HepG2 (cell line): Measurements from ENCODE around the gene TFF1. TPM values are rescaled to one million over a fixed set of nuclear protein-coding genes. Genes with fewer than 3 reads are reported as not detected.

Source experiments
- ATAC-seq: fragments of 200-7000 bp; cut with Tn5 transposase; 3 replicates; pipeline ENCODE4 v1.9.1; 2020; ENCODE audit warnings: mild to moderate bottlenecking, moderate library complexity
- BruUV-seq: library from RNA; stranded (reverse); fragments of 400-500 nt; replicated peaks from 2 replicates; lab custom pipeline; 2021; lab: Mats Ljungman, UMichigan
- CTCF ChIA-PET: fragments of 300-600 bp; formaldehyde crosslinking; extraction: SDS; loops from one replicate; lab custom pipeline; 2021; ENCODE audit warnings: low total read pairs, inconsistent platforms, low intra/inter-chr PET ratio; lab: Yijun Ruan, JAX
- POLR2A ChIA-PET: fragments of 350-600 bp; sonication (Branson Sonifier 250); formaldehyde crosslinking; loops from one replicate; lab custom pipeline; 2020; ENCODE audit warnings: antibody characterized with exemption, inconsistent platforms; lab: Yijun Ruan, JAX
- DNase-seq: peaks from one replicate; pipeline ENCODE4 v3.0.0-alpha.2; 2015; ENCODE audit warnings: low spot score
- FAIRE-seq: peaks from 3 replicates; lab custom pipeline; 2011; peaks lifted over from hg19 to GRCh38; lab: Jason Lieb, UNC
- H2AFZ ChIP-seq: one replicate; pipeline ENCODE4 v1.6.1; 2011; ENCODE audit warnings: low read length, inconsistent platforms
- H3K27ac ChIP-seq: fragments of 300-600 bp; 3 replicates; pipeline ENCODE4 v1.8.0; 2011; ENCODE audit warnings: mixed run types, mild to moderate bottlenecking, mixed read lengths, low read length, inconsistent platforms; ENCODE audit not compliant: insufficient read depth; ENCODE audit errors: extremely low read length
- H3K27me3 ChIP-seq, 2 experiments: fragments of 200-600 bp in 1 of 2; 2 replicates in 1 of 2; 3 replicates in 1 of 2; pipeline versions ENCODE4 v1.6.0 to v1.8.0; 2011; ENCODE audit warnings: low read length in 2 of 2, mild to moderate bottlenecking in 2 of 2, moderate library complexity in 2 of 2, inconsistent platforms in 1 of 2; ENCODE audit not compliant: insufficient read depth in 2 of 2, control insufficient read depth in 1 of 2
- H3K36me3 ChIP-seq, 2 experiments: fragments of 200-600 bp in 1 of 2; replicated peaks in 1 of 2; 2 replicates in 1 of 2; 3 replicates in 1 of 2; pipeline versions ENCODE4 v1.5.1 to v1.8.0; 2011; ENCODE audit warnings: low read length in 2 of 2, inconsistent platforms in 1 of 2; ENCODE audit not compliant: insufficient read depth in 2 of 2, control insufficient read depth in 1 of 2
- H3K4me1 ChIP-seq: 2 replicates; pipeline ENCODE4 v1.5.1; 2012; ENCODE audit warnings: low read length, inconsistent platforms; ENCODE audit not compliant: insufficient read depth
- H3K4me2 ChIP-seq: 2 replicates; pipeline ENCODE4 v1.6.0; 2011; ENCODE audit warnings: low read depth, low read length, inconsistent platforms
- H3K4me3 ChIP-seq, 3 experiments: fragments of 200-600 bp in 1 of 3; sonication (generic), shearing (Covaris generic) in 1 of 3; replicated peaks in 1 of 3; 2 replicates each; pipeline ENCODE4 v1.5.1; 2011 to 2016; ENCODE audit warnings: low read length in 3 of 3, inconsistent platforms in 2 of 3, low read depth in 2 of 3, mild to moderate bottlenecking in 2 of 3, control low read depth in 1 of 3, mixed read lengths in 1 of 3; ENCODE audit not compliant: insufficient read depth in 1 of 3
- H3K79me2 ChIP-seq: one replicate; pipeline ENCODE4 v1.6.1; 2011; ENCODE audit warnings: low read length, inconsistent platforms; ENCODE audit not compliant: insufficient read depth
- H3K9ac ChIP-seq: 2 replicates; pipeline ENCODE4 v1.6.0; 2011; ENCODE audit warnings: mild to moderate bottlenecking, low read depth, low read length, inconsistent platforms; ENCODE audit not compliant: insufficient read depth
- H3K9me3 ChIP-seq: 2 replicates; pipeline ENCODE4 v1.5.1; 2012; ENCODE audit warnings: mild to moderate bottlenecking, low read length
- H4K20me1 ChIP-seq: 2 replicates; pipeline ENCODE4 v1.6.0; 2011; ENCODE audit warnings: inconsistent platforms, mild to moderate bottlenecking, low read length, moderate library complexity; ENCODE audit not compliant: insufficient read depth
- ATRX ChIP-seq: sonication (generic); formaldehyde crosslinking; IDR thresholded peaks from 2 replicates; pipeline ENCODE4 v1.4.0; 2020; ENCODE audit warnings: missing genetic modification reagents, borderline replicate concordance
- IRF2 ChIP-seq: IDR thresholded peaks from 2 replicates; pipeline ENCODE4 v1.6.1; 2018; ENCODE audit warnings: missing genetic modification reagents, missing compliant biosample characterization
- KMT2A ChIP-seq: sonication (generic); formaldehyde crosslinking; IDR thresholded peaks from 2 replicates; pipeline ENCODE4 v1.4.0; 2020; ENCODE audit warnings: missing genetic modification reagents
- PCBP2 ChIP-seq: fragments of 200-400 bp; formaldehyde crosslinking; optimal IDR thresholded peaks from 2 replicates; pipeline ENCODE3; 2018; ENCODE audit warnings: low read length, low read depth; ENCODE audit not compliant: poor library complexity, severe bottlenecking
- PITX1 ChIP-seq: sonication (generic); formaldehyde crosslinking; IDR thresholded peaks from 2 replicates; pipeline ENCODE4 v1.5.1; 2020; ENCODE audit warnings: mild to moderate bottlenecking, missing genetic modification reagents
- ZNF512B ChIP-seq: sonication (generic); formaldehyde crosslinking; IDR thresholded peaks from 2 replicates; pipeline ENCODE4 v1.5.1; 2020; ENCODE audit warnings: missing genetic modification reagents, mild to moderate bottlenecking, borderline replicate concordance
- ZNF562 ChIP-seq: sonication (generic); formaldehyde crosslinking; IDR thresholded peaks from 2 replicates; pipeline ENCODE4 v1.8.0; 2022; ENCODE audit warnings: missing genetic modification reagents, borderline replicate concordance
- ZNF629 ChIP-seq: sonication (generic); formaldehyde crosslinking; conservative IDR thresholded peaks from 2 replicates; pipeline ENCODE4 v1.5.0; 2020; ENCODE audit warnings: missing genetic modification reagents
- ZXDC ChIP-seq: sonication (generic); formaldehyde crosslinking; IDR thresholded peaks from 2 replicates; pipeline ENCODE4 v1.5.0; 2020; ENCODE audit warnings: mild to moderate bottlenecking, missing genetic modification reagents
- WGBS: methylation state at CpG from one replicate; pipeline ENCODE4 v1.1.6; 2017; ENCODE audit warnings: low lambda C conversion rate; 5-methylcytosine and 5-hydroxymethylcytosine counted together
- in situ Hi-C: cut with HindIII; loops from 2 replicates; pipeline ENCODE4 v1.10.0; 2017; ENCODE audit warnings: low pct_unique_long_range_greater_than_20kb; ENCODE audit not compliant: extremely low pct_ligation_motif_present
- intact Hi-C: fragments of 100-400 bp; cut with micrococcal nuclease; formaldehyde crosslinking; loops from one replicate; pipeline ENCODE4 v1.10.0; 2022; ENCODE audit not compliant: unreplicated experiment
- polyA plus RNA-seq, 8 experiments: library from polyadenylated mRNA; depleted of rRNA in 3 of 8; stranded (reverse) in 7 of 8; unstranded in 1 of 8; fragments of >200 nt; fragmentation: Illumina TruSeq in 4 of 8; extraction: Trizol in 4 of 8; gene quantifications; 2 replicates each; pipeline versions ENCODE4 v1.2.1 to v1.2.3, GENCODE V29; 2011 to 2016; ENCODE audit warnings: low read depth in 4 of 8, missing spikeins in 1 of 8, mixed read lengths in 1 of 8; ENCODE audit not compliant: insufficient read depth in 1 of 8
- total RNA-seq, 5 experiments: library from RNA; depleted of rRNA; stranded (reverse); fragments of >200 nt; fragmentation: Illumina TruSeq; extraction: Trizol; gene quantifications; 2 replicates each; pipeline ENCODE4 v1.2.3, GENCODE V29; 2016; ENCODE audit warnings: low read depth in 1 of 5

TFF1 gene
- total and polyA plus RNA-seq, 2 of the 13 experiments (the other 11 are each of a cell fraction or from before 2014, with no cell fraction given) = 0.24 to 19.4 TPM

- H3K4me3 ChIP-seq = no peak overlapping the region
- ChIA-PET CTCF (no interaction called here), POLR2A (no interaction called here)
- in situ Hi-C loops = no loop called here
- intact Hi-C loops = no loop called here
- no peak overlapping the region for H3K9ac ChIP-seq
- H3K27ac ChIP-seq = no peak overlapping the region
- TF ChIP-seq ATRX (CRISPR knock-in tag) = no peak
- no peak for TF ChIP-seq PITX1
- TF ChIP-seq ZNF512B (CRISPR knock-in tag) = no peak
- no peak for TF ChIP-seq ZXDC (CRISPR knock-in tag)
- TF ChIP-seq IRF2 (CRISPR knock-in tag) = no peak
- no peak for TF ChIP-seq PCBP2
- TF ChIP-seq KMT2A (CRISPR knock-in tag) = no peak
- TF ChIP-seq ZNF629 = no peak
- TF ChIP-seq ZNF562 (CRISPR knock-in tag) = no peak
- DNase-seq (no peak), ATAC-seq (no peak), FAIRE-seq (no peak)
- no peaks in the 10 kb centered on the region for H3K9me3 ChIP-seq
- no peaks in the 10 kb centered on the region for H3K79me2 ChIP-seq
- no TSS peak for BruUV-seq
- H4K20me1 ChIP-seq = no peaks in the 10 kb centered on the region
- no peak overlapping the region for H3K4me2 ChIP-seq
- H2AFZ ChIP-seq = no peak overlapping the region
- 51% methylated on average over 9 of the region's 9 CpGs for WGBS
- H3K4me1 ChIP-seq = peaks cover 14% of the 10 kb centered on the region
- H3K36me3 ChIP-seq = no peaks in the 10 kb centered on the region
- peaks cover 0 to 18% of the 10 kb centered on the region in 2 experiments; a peak in 2 of 5 replicates for H3K27me3 ChIP-seq
These were observed 19.9 kb downstream of the TFF1 start for GRCh38 chr21:42346441-42346840.
